PC-9 (cell line): ENCODE measurements around the gene KRTAP9-2. TPM values are rescaled to one million over a fixed set of nuclear protein-coding genes. Genes with fewer than 3 reads are reported as not detected.

Experiments
- total RNA-seq: library from RNA; stranded (reverse); gene quantifications from 2 replicates; pipeline ENCODE4 v1.2.3, GENCODE V29; 2021

KRTAP9-2 gene
- total RNA-seq, 1 experiment from 2014 or later: not detected

Other genes starting within 250 kb of the KRTAP9-2 start
- not detected in 2 replicates for gene KRT40, start 242.3 kb upstream of the KRTAP9-2 start, total RNA-seq
- gene KRTAP3-3, start 232.5 kb upstream of the KRTAP9-2 start, total RNA-seq: not detected in 2 replicates
- not detected in 2 replicates for gene KRTAP3-2, start 226.7 kb upstream of the KRTAP9-2 start, total RNA-seq
- not detected in 2 replicates for gene KRTAP3-1, start 217.5 kb upstream of the KRTAP9-2 start, total RNA-seq
- not detected in 2 replicates for gene KRTAP1-5, start 199.4 kb upstream of the KRTAP9-2 start, total RNA-seq
- not detected in 2 replicates for gene KRTAP1-4, start 196.5 kb upstream of the KRTAP9-2 start, total RNA-seq
- not detected in 2 replicates for gene KRTAP1-3, start 191.8 kb upstream of the KRTAP9-2 start, total RNA-seq
- gene KRTAP1-1, start 185.2 kb upstream of the KRTAP9-2 start, total RNA-seq: not detected in 2 replicates
- not detected in 2 replicates for gene KRTAP2-1, start 179.3 kb upstream of the KRTAP9-2 start, total RNA-seq
- gene KRTAP2-2, start 171.4 kb upstream of the KRTAP9-2 start, total RNA-seq: not detected in 2 replicates
- gene KRTAP2-3, start 166.5 kb upstream of the KRTAP9-2 start, total RNA-seq: 0.57 TPM in 1 of 2 replicates, not detected in the other
- not detected in 2 replicates for gene KRTAP2-4, start 160.8 kb upstream of the KRTAP9-2 start, total RNA-seq
- not detected in 2 replicates for gene KRTAP4-7, start 142.5 kb upstream of the KRTAP9-2 start, total RNA-seq
- not detected in 2 replicates for gene KRTAP4-8, start 128.5 kb upstream of the KRTAP9-2 start, total RNA-seq
- gene KRTAP4-16, start 124.4 kb upstream of the KRTAP9-2 start, total RNA-seq: not detected in 2 replicates
- not detected in 2 replicates for gene KRTAP4-9, start 121.3 kb upstream of the KRTAP9-2 start, total RNA-seq
- gene KRTAP4-11, start 108.3 kb upstream of the KRTAP9-2 start, total RNA-seq: not detected in 2 replicates
- not detected in 2 replicates for gene KRTAP4-12, start 102.5 kb upstream of the KRTAP9-2 start, total RNA-seq
- gene KRTAP4-6, start 86.1 kb upstream of the KRTAP9-2 start, total RNA-seq: not detected in 2 replicates
- gene KRTAP4-5, start 76.8 kb upstream of the KRTAP9-2 start, total RNA-seq: not detected in 2 replicates
- not detected in 2 replicates for gene KRTAP4-4, start 65.9 kb upstream of the KRTAP9-2 start, total RNA-seq
- gene KRTAP4-3, start 58.4 kb upstream of the KRTAP9-2 start, total RNA-seq: not detected in 2 replicates
- not detected in 2 replicates for gene KRTAP4-2, start 48.4 kb upstream of the KRTAP9-2 start, total RNA-seq
- gene KRTAP4-1, start 41.7 kb upstream of the KRTAP9-2 start, total RNA-seq: not detected in 2 replicates
- gene KRTAP9-1, start 36.8 kb upstream of the KRTAP9-2 start, total RNA-seq: not detected in 2 replicates
- not detected in 2 replicates for gene KRTAP9-3, start 5.8 kb downstream of the KRTAP9-2 start, total RNA-seq
- not detected in 2 replicates for gene KRTAP9-8, start 11.4 kb downstream of the KRTAP9-2 start, total RNA-seq
- not detected in 2 replicates for gene KRTAP9-4, start 23.0 kb downstream of the KRTAP9-2 start, total RNA-seq
- gene KRTAP9-9, start 28.7 kb downstream of the KRTAP9-2 start, total RNA-seq: not detected in 2 replicates
- not detected in 2 replicates for gene KRTAP9-6, start 38.7 kb downstream of the KRTAP9-2 start, total RNA-seq
- gene KRTAP9-7, start 49.0 kb downstream of the KRTAP9-2 start, total RNA-seq: not detected in 2 replicates
- not detected in 2 replicates for gene KRTAP29-1, start 76.2 kb downstream of the KRTAP9-2 start, total RNA-seq
- not detected in 2 replicates for gene KRTAP16-1, start 82.7 kb downstream of the KRTAP9-2 start, total RNA-seq
- gene KRTAP17-1, start 89.1 kb downstream of the KRTAP9-2 start, total RNA-seq: not detected in 2 replicates
- gene KRT33A, start 124.2 kb downstream of the KRTAP9-2 start, total RNA-seq: not detected in 2 replicates
- gene KRT33B, start 143.2 kb downstream of the KRTAP9-2 start, total RNA-seq: not detected in 2 replicates
- 0.45 and 1.4 TPM in 2 replicates for gene KRT34, start 155.7 kb downstream of the KRTAP9-2 start, total RNA-seq
- gene KRT31, start 171.0 kb downstream of the KRTAP9-2 start, total RNA-seq: not detected in 2 replicates
- not detected in 2 replicates for gene KRT37, start 197.9 kb downstream of the KRTAP9-2 start, total RNA-seq
- not detected in 2 replicates for gene KRT38, start 214.3 kb downstream of the KRTAP9-2 start, total RNA-seq
- not detected in 2 replicates for gene KRT32, start 240.7 kb downstream of the KRTAP9-2 start, total RNA-seq